Kidney (tissue), 14 donors: ENCODE data around the gene HOXD12. TPM values are rescaled to one million over a fixed set of nuclear protein-coding genes. Genes with fewer than 3 reads are reported as not detected.

Experiments
- DNase-seq, 5 donors: peaks; one replicate each; pipeline ENCODE4 v3.0.0-alpha.2; 2013 to 2020
- FAIRE-seq: peaks from 2 replicates; lab custom pipeline; 2012; peaks lifted over from hg19 to GRCh38; lab: Jason Lieb, UNC
- H3K27ac ChIP-seq, 2 donors: one replicate each; pipeline ENCODE4 v1.7.0; 2013; ENCODE audit warnings: low read depth in 2 of 2, low read length in 2 of 2, inconsistent platforms in 1 of 2
- H3K27me3 ChIP-seq: one replicate; pipeline ENCODE4 v1.7.1; 2013; ENCODE audit warnings: low read length, inconsistent platforms; ENCODE audit not compliant: control insufficient read depth, insufficient read depth
- H3K36me3 ChIP-seq, 3 donors: one replicate each; pipeline versions ENCODE4 v1.7.0 to v1.7.1; 2013; ENCODE audit warnings: low read length in 3 of 3, control low read depth in 1 of 3, inconsistent platforms in 1 of 3; ENCODE audit not compliant: insufficient read depth in 3 of 3, control insufficient read depth in 2 of 3
- H3K4me1 ChIP-seq, 3 donors: one replicate each; pipeline versions ENCODE4 v1.7.0 to v1.7.1; 2013; ENCODE audit warnings: low read length in 3 of 3, inconsistent platforms in 1 of 3, low read depth in 1 of 3; ENCODE audit not compliant: control insufficient read depth in 2 of 3, insufficient read depth in 2 of 3
- H3K4me3 ChIP-seq, 3 donors: one replicate each; pipeline versions ENCODE4 v1.7.0 to v1.8.1; 2013; ENCODE audit warnings: low read length in 3 of 3, control low read depth in 1 of 3, inconsistent platforms in 1 of 3
- H3K9ac ChIP-seq, 3 donors: one replicate each; pipeline versions ENCODE4 v1.7.0 to v1.7.1; 2013; ENCODE audit warnings: low read length in 3 of 3, control low read depth in 1 of 3, inconsistent platforms in 1 of 3
- H3K9me3 ChIP-seq, 3 donors: one replicate each; pipeline versions ENCODE4 v1.7.0 to v1.7.1; 2013; ENCODE audit warnings: low read length in 3 of 3, control low read depth in 1 of 3, inconsistent platforms in 1 of 3; ENCODE audit not compliant: control insufficient read depth in 2 of 3, insufficient read depth in 1 of 3
- CTCF ChIP-seq: IDR thresholded peaks from 3 replicates; pipeline ENCODE4 v1.5.1; 2012; ENCODE audit warnings: mild to moderate bottlenecking, moderate library complexity, borderline replicate concordance; ENCODE audit not compliant: insufficient read depth; ENCODE audit errors: extremely low read depth
- intact Hi-C: fragments of 100-400 bp; cut with DNase I; formaldehyde crosslinking; loops from one replicate; pipeline ENCODE4 v1.11.1; 2022
- polyA plus RNA-seq: library from polyadenylated mRNA; stranded (reverse); fragments of 350-450 nt; fragmentation: Illumina TruSeq; extraction: RNeasy Lipid Tissue Mini Kit (QIAGEN cat#74804); gene quantifications from one replicate; pipeline ENCODE4 v1.2.3, GENCODE V29; 2014; ENCODE audit warnings: low read depth, low replicate concordance; ENCODE audit not compliant: insufficient read depth
- total RNA-seq: library from RNA; stranded (reverse); fragmentation: NEBNext Ultra II Directional; extraction: Animal tissue kit (Norgen Biotek cat#: 25700); gene quantifications from one replicate; pipeline ENCODE4 v1.2.1, GENCODE V29; 2021
- donor health status: control.
- donor health status: control.
- donor health status: control.
- donor health status: control.
- donor health status: control.
- donor health status: DM: yes; HTN: yes; CAD: no.
- donor health status: Normal renal cell carcinoma (clear cell type).

The HOXD12 gene
- total and polyA plus RNA-seq, 2 donors from 2014 or later: not detected

DNA sequence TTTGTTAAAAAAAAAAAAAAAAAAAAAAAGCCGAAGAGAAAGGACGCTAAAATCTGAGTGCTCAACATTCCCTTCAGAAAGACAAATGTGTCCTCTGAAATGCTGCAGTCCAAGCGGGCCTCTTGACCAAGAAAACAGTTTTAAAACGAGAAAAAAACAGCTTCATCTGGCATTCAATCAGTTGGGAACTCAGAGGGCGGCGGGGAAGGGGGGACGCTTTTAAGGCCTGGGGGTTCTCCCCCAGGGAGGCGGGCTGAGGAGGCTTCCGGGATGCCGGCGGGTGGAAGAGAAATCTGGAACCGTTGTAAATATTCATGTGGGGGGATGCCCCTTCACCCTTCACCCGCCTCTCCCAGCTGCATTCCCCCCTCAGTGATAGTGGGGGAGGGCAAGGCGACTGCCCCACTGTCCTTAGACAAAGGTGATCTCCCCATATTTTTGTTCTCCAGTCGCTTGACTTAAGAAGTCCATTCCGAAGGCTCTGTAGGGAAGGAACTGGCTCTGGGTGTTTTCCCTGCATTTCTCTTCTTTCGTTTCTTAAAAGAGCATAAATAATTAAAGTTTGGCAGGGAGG is 4.2 kb downstream of the HOXD12 start:
- intact Hi-C loops: no loop called here

DNA sequence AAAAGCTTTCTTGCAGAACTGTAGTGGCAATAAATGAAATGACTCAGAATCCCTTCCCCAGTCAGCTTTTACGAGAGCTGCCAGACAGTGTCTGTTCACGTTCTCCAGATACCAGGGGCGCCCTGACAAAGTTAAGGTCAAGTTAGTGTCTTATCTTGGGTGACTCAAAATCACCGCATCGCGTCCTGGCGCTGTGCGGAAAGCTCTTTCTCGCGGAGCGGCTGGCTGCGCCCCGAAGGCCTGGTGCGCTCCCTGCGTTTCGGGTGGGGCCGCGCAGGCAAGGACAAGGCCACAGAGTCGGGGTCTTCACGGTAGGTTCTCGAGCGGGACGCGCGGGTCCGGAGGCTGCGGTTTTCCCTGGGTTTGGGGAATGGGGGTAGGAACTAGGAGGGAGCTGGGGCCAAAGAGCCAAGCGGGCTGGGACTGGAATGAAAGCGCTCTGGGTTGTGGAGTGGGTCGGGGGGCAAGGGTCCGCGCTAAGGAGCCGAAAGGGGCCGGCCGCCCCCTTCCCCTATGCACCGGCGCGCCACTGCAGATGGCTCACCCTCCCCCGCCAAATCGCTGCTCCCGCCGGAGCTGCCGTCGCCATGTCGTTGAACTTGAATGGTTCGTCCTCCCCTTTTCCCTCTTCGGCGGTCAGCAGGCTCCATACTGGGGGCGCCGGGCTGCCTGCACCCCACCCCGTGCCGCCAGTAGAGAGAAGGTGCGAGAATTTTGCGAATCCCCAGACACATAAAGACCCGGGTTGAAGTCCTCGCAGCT is 4.9 kb downstream of the HOXD12 start:
- Histone ChIP-seq H3K4me3 (peak overlapping the region in 2 of 3 donors; percentile 61 to 88), H3K4me1 (peaks cover 0 to 7% (median 0%) of the 10 kb centered on the region in 3 donors), H3K27me3 (peaks cover 21% of the 10 kb centered on the region), H3K9ac (peak overlapping the region in 2 of 3 donors; percentile 34 to 91), H3K36me3 (no peaks in the 10 kb centered on the region), H3K27ac (peak overlapping the region; percentile 76 to 78), H3K9me3 (no peaks in the 10 kb centered on the region)
- FAIRE-seq: no peak
- DNase-seq: peak in 3 of 5 donors; percentile 80 to 85 (median 83)
- intact Hi-C loops: no loop called here
- TF ChIP-seq CTCF: no peak

More for the DNA sequence above, 4.2 kb downstream of the HOXD12 start:
- FAIRE-seq (no peak), DNase-seq (peak in 3 of 5 donors; percentile 67 to 83 (median 76))
- peaks cover 0 to 7% (median 0%) of the 10 kb centered on the region in 3 donors for H3K4me1 ChIP-seq
- H3K27me3 ChIP-seq: peaks cover 27% of the 10 kb centered on the region
- no peak for TF ChIP-seq CTCF
- peak overlapping the region in 1 of 2 donors; percentile 76 for H3K27ac ChIP-seq
- H3K9me3 ChIP-seq: no peaks in the 10 kb centered on the region
- H3K4me3 ChIP-seq: peak overlapping the region in 2 of 3 donors; percentile 61 to 88
- peak overlapping the region in 1 of 3 donors; percentile 91 for H3K9ac ChIP-seq
- no peaks in the 10 kb centered on the region for H3K36me3 ChIP-seq

- no peak for TF ChIP-seq CTCF
- Histone ChIP-seq H3K27ac (peak overlapping the region; percentile 76 to 83), H3K9me3 (no peaks in the 10 kb centered on the region), H3K4me3 (peak overlapping the region in 2 of 3 donors; percentile 61 to 88), H3K4me1 (peaks cover 0 to 7% (median 0%) of the 10 kb centered on the region in 3 donors), H3K36me3 (no peaks in the 10 kb centered on the region), H3K27me3 (peaks cover 19% of the 10 kb centered on the region), H3K9ac (peak overlapping the region in 2 of 3 donors; percentile 34 to 91)
- intact Hi-C loops: no loop called here
- no peak for FAIRE-seq
- peak; percentile 85 to 95 (median 91) for DNase-seq
These were observed 5.6 kb downstream of the HOXD12 start for GRCh38 chr2:176105078-176105729.
